Cardiac muscle cell (in vitro differentiated cells and primary cell): ENCODE results near the gene UNC13C. TPM values are rescaled to one million over a fixed set of nuclear protein-coding genes. Genes with fewer than 3 reads are reported as not detected.

ENCODE experiments used
- DNase-seq, 2 donors: peaks; one replicate each; pipeline versions ENCODE4 v3.0.0 to v3.0.0-alpha.2; 2010 to 2017; ENCODE audit warnings: low read depth in 1 of 2, low spot score in 1 of 2
- H3K27ac ChIP-seq: fragments of 200-600 bp; sonication (generic); 2 replicates; pipeline ENCODE4 v1.5.1; 2016
- H3K27me3 ChIP-seq: fragments of 200-600 bp; sonication (generic); 2 replicates; pipeline ENCODE4 v1.6.0; 2016; ENCODE audit warnings: control low read depth
- H3K36me3 ChIP-seq: fragments of 200-600 bp; sonication (generic); 2 replicates; pipeline ENCODE4 v1.5.1; 2016; ENCODE audit warnings: control low read depth
- H3K4me1 ChIP-seq: fragments of 200-600 bp; sonication (generic); 2 replicates; pipeline ENCODE4 v1.8.1; 2017; ENCODE audit warnings: low read depth, mild to moderate bottlenecking, mixed run types
- H3K4me3 ChIP-seq: fragments of 200-600 bp; sonication (generic); 2 replicates; pipeline ENCODE4 v1.5.1; 2016; ENCODE audit warnings: mild to moderate bottlenecking
- H3K9me3 ChIP-seq: fragments of 200-600 bp; sonication (generic); 2 replicates; pipeline ENCODE4 v1.5.1; 2017; ENCODE audit warnings: low read depth, mild to moderate bottlenecking, control low read depth
- CTCF ChIP-seq: IDR thresholded peaks from 2 replicates; pipeline ENCODE4 v1.5.1; 2012; ENCODE audit warnings: low read depth, mild to moderate bottlenecking, low read length
- polyA plus RNA-seq: library from polyadenylated mRNA; unstranded; fragments of >200 nt; fragmentation: Nextera tagmentation; extraction: Ambion mirVana; gene quantifications from 2 replicates; pipeline ENCODE4 v1.2.1, GENCODE V29; 2016
- total RNA-seq: library from RNA; depleted of rRNA; stranded (reverse); fragments of >200 nt; gene quantifications from 2 replicates; pipeline ENCODE4 v1.2.3, GENCODE V29; 2016

The UNC13C gene
- total and polyA plus RNA-seq, 2 experiments from 2014 or later, result under 0.01 TPM; not detected in 1

DNA sequence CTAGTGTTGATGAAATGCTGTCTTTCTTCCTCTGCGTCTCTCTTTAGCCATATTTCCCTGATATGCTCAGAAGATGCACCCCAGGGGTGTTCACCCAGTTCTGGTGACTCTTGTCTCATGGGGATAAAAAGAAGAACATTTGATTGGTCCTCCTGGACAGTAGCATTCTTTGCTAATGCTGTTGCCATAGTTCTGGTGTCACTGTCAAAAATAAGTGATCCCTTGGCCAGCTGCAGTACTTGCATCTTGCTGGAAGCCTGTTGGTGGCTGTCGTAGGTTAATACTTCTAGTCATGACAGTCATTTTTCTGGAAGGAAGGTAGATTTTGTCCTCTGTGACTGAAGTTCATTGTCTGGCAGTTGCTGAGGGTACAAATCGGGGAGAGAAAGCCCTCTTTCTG is 124.5 kb downstream of the UNC13C start:
- no peak for TF ChIP-seq CTCF
- no peak overlapping the region for H3K4me3 ChIP-seq
- H3K4me1 ChIP-seq, result no peaks in the 10 kb centered on the region
- H3K36me3 ChIP-seq, result no peaks in the 10 kb centered on the region
- no peaks in the 10 kb centered on the region for H3K9me3 ChIP-seq
- H3K27me3 ChIP-seq, result no peaks in the 10 kb centered on the region
- no peak for DNase-seq
- no peak overlapping the region for H3K27ac ChIP-seq

GRCh38 chr15:54109014-54109413 is 130.8 kb downstream of the UNC13C start:
- no peak overlapping the region for H3K4me3 ChIP-seq
- no peak for TF ChIP-seq CTCF
- H3K4me1 ChIP-seq, result no peaks in the 10 kb centered on the region
- DNase-seq, result no peak
- no peak overlapping the region for H3K27ac ChIP-seq
- H3K27me3 ChIP-seq, result no peaks in the 10 kb centered on the region
- no peaks in the 10 kb centered on the region for H3K36me3 ChIP-seq
- H3K9me3 ChIP-seq, result no peaks in the 10 kb centered on the region

GRCh38 chr15:54119051-54119450 is 140.8 kb downstream of the UNC13C start:
- TF ChIP-seq CTCF, result no peak
- no peak for DNase-seq
- Histone ChIP-seq H3K4me3 (no peak overlapping the region), H3K36me3 (no peaks in the 10 kb centered on the region), H3K27me3 (no peaks in the 10 kb centered on the region), H3K4me1 (no peaks in the 10 kb centered on the region), H3K27ac (no peak overlapping the region), H3K9me3 (no peaks in the 10 kb centered on the region)

DNA sequence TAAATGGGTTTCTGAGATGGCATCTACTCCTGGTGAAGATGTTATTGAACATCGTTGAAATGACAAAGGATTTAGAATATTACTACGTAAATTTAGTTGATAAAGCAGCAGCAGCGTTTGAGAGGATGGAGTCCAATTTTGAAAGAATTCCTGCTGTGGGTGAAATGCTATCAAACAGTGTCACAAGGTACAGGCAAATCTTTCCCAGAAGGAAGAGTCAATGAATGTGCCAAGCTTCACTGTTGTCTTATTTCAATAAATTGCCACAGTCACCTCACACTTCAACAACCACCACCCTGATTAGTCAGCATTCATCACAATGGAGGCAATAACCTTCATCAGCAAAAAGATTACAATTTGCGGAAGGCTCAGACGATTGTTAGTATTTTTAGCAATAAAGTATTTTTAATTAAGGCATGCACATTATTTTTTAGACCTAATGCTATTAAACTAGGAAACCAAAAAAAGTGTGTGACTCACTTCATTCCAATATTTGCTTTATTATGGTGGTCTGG is 142.8 kb downstream of the UNC13C start:
- Histone ChIP-seq H3K4me1 (no peaks in the 10 kb centered on the region), H3K4me3 (no peak overlapping the region), H3K27ac (no peak overlapping the region), H3K9me3 (no peaks in the 10 kb centered on the region), H3K36me3 (no peaks in the 10 kb centered on the region), H3K27me3 (no peaks in the 10 kb centered on the region)
- TF ChIP-seq CTCF, result no peak
- DNase-seq, result no peak

GRCh38 chr15:54127574-54127973 is 149.3 kb downstream of the UNC13C start:
- H3K27ac ChIP-seq, result no peak overlapping the region
- H3K4me3 ChIP-seq, result no peak overlapping the region
- TF ChIP-seq CTCF, result no peak
- no peaks in the 10 kb centered on the region for H3K9me3 ChIP-seq
- no peak for DNase-seq
- no peaks in the 10 kb centered on the region for H3K36me3 ChIP-seq
- H3K4me1 ChIP-seq, result no peaks in the 10 kb centered on the region
- H3K27me3 ChIP-seq, result no peaks in the 10 kb centered on the region

DNA sequence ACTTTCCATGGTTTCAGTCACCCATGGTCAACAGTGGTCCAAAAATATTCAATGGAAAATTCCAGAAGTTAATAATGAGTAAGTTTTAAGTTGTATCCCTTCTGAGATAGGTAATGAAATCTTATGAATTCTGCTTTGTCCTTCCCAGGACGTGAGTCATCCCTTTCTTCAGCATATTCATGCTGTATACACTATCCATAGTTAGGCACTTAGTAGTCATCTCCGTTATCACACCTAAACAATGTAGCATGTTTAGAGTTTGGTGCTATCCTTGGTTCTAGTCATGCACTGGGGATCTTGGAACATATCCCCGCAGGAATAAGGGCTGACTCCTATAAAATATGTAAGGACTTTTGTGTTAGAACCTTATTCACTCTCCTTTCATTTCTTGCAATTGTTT is 153.2 kb downstream of the UNC13C start:
- Histone ChIP-seq H3K4me3 (no peak overlapping the region), H3K36me3 (no peaks in the 10 kb centered on the region), H3K27ac (no peak overlapping the region), H3K4me1 (no peaks in the 10 kb centered on the region), H3K9me3 (no peaks in the 10 kb centered on the region), H3K27me3 (no peaks in the 10 kb centered on the region)
- no peak for DNase-seq
- no peak for TF ChIP-seq CTCF
